ENCODE results near the gene PABPN1L.

GRCh38 chr16:88820385-88821025 lies 46.0 kb downstream of the PABPN1L start:
- TF ChIP-seq CTCF (conservative IDR thresholded peaks at IDR 0.05; ENCODE audit: low read depth in 2 of 2) = no peak
- no peak for TF ChIP-seq CREB1 (CRISPR knock-in tag; IDR thresholded peaks at IDR 0.05; ENCODE audit: low read depth)
- TF ChIP-seq ETS1 (IDR thresholded peaks at IDR 0.05) = no peak
- TF ChIP-seq EZH2 (IDR thresholded peaks at IDR 0.05; ENCODE audit: low read depth, unreplicated experiment) = no peak
- TF ChIP-seq POLR2AphosphoS5 (IDR thresholded peaks at IDR 0.05; ENCODE audit: low read depth) = no peak
- TF ChIP-seq EZH2phosphoT487 (IDR thresholded peaks at IDR 0.05; ENCODE audit: unreplicated experiment) = no peak
- TF ChIP-seq REST (IDR thresholded peaks at IDR 0.05; ENCODE audit: unreplicated experiment) = no peak
- TF ChIP-seq STAT1 (IDR thresholded peaks at IDR 0.05; ENCODE audit: unreplicated experiment) = no peak
- no peak for TF ChIP-seq JUNB (IDR thresholded peaks at IDR 0.05; ENCODE audit: unreplicated experiment)

All from GM23338 (cell line).